ENCODE data around the gene RPS18. TPM values are rescaled to one million over a fixed set of nuclear protein-coding genes. Genes with fewer than 3 reads are reported as not detected.

The RPS18 gene
- total RNA-seq, 2 experiments from 2014 or later, result 4,317 to 7,191 TPM

DNA sequence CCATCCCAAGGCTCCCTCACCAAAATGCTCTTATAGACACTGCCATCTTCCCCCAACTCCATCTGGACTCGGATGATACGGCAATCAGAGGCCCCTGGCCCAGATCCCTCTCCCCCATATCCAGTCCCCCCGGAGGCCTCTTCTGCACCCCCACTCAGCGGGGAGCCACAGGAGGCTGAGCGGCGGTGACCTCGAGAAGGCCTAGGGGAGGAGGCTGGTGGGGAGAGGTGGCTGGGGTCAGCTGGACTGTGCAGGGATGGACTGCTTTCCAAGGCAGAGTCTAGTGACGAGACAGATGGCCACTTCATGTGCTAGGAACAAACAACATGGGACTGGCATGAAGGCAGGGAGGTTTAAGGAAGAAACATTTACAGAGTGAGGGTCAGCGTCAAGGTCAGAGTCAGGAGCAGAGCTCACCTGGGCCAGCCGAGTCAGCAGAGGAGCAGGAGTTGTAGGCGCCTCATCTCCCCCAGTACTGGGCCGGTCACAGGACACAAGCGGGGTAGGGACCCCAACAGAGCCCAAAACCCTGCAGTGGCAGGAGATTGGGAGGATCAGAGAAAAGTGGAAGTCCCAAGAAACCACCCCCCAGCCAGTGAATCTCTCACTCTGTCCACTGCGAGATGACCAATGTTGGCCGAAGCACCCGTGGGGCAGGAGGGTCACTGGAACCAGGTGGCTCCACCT lies 21.3 kb downstream of the RPS18 start:
- no peaks in the 10 kb centered on the region for H3K9me3 ChIP-seq (ENCODE audit: low read length)
- H3K36me3 ChIP-seq (ENCODE audit: insufficient read depth, low read length), result peaks cover 57% of the 10 kb centered on the region
- H3K9me2 ChIP-seq (ENCODE audit: insufficient read depth, low read length), result no peaks in the 10 kb centered on the region
- H3K4me1 ChIP-seq (ENCODE audit: insufficient read depth, low read length, poor library complexity, severe bottlenecking), result peaks cover 28% of the 10 kb centered on the region
- POLR2A ChIA-PET, result no interaction called here
- no peak for DNase-seq (ENCODE audit: low spot score)
- H3K27ac ChIP-seq (ENCODE audit: low read depth, low read length, poor library complexity, severe bottlenecking), result no peak overlapping the region
- TF ChIP-seq EZH2phosphoT487 (IDR thresholded peaks at IDR 0.05; ENCODE audit: borderline replicate concordance, low read depth, low read length), result no peak
- TF ChIP-seq, protein P1, sequence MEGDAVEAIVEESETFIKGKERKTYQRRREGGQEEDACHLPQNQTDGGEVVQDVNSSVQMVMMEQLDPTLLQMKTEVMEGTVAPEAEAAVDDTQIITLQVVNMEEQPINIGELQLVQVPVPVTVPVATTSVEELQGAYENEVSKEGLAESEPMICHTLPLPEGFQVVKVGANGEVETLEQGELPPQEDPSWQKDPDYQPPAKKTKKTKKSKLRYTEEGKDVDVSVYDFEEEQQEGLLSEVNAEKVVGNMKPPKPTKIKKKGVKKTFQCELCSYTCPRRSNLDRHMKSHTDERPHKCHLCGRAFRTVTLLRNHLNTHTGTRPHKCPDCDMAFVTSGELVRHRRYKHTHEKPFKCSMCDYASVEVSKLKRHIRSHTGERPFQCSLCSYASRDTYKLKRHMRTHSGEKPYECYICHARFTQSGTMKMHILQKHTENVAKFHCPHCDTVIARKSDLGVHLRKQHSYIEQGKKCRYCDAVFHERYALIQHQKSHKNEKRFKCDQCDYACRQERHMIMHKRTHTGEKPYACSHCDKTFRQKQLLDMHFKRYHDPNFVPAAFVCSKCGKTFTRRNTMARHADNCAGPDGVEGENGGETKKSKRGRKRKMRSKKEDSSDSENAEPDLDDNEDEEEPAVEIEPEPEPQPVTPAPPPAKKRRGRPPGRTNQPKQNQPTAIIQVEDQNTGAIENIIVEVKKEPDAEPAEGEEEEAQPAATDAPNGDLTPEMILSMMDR (conservative IDR thresholded peaks at IDR 0.05; ENCODE audit: low read length), result no peak
- no peak overlapping the region for H3K4me3 ChIP-seq (ENCODE audit: low read depth, low read length, poor library complexity, severe bottlenecking)
- H3K79me2 ChIP-seq (ENCODE audit: insufficient read depth, low read depth, low read length), result peaks cover 22% of the 10 kb centered on the region; the same call in 1 of the 2 replicates
- BruUV-seq (replicated peaks), result no TSS peak
- H3K4me2 ChIP-seq (ENCODE audit: low read length), result no peak overlapping the region
- no peak overlapping the region for H2AFZ ChIP-seq (ENCODE audit: low read length)
- CTCF ChIA-PET (ENCODE audit: unreplicated experiment), result no interaction called here
- no peaks in the 10 kb centered on the region for H4K20me1 ChIP-seq (ENCODE audit: insufficient read depth, low read length)
- intact Hi-C loops (cut with micrococcal nuclease; ENCODE audit: unreplicated experiment), result no loop called here

- H3K36me3 ChIP-seq (ENCODE audit: insufficient read depth, low read length), result peaks cover 57% of the 10 kb centered on the region
- no peaks in the 10 kb centered on the region for H3K9me2 ChIP-seq (ENCODE audit: insufficient read depth, low read length)
- H3K79me2 ChIP-seq (ENCODE audit: insufficient read depth, low read depth, low read length), result peaks cover 15% of the 10 kb centered on the region; the same call in 1 of the 2 replicates
- no peak for DNase-seq (ENCODE audit: low spot score)
- no peak overlapping the region for H3K27ac ChIP-seq (ENCODE audit: low read depth, low read length, poor library complexity, severe bottlenecking)
- peaks cover 26% of the 10 kb centered on the region for H3K4me1 ChIP-seq (ENCODE audit: insufficient read depth, low read length, poor library complexity, severe bottlenecking)
- no peak overlapping the region for H3K4me2 ChIP-seq (ENCODE audit: low read length)
- no peaks in the 10 kb centered on the region for H3K9me3 ChIP-seq (ENCODE audit: low read length)
- H3K4me3 ChIP-seq (ENCODE audit: low read depth, low read length, poor library complexity, severe bottlenecking), result no peak overlapping the region
- POLR2A ChIA-PET, result interaction anchor here (0.6 kb wide), 1 partner anchor 39 kb away, joined by 4 read pairs; no protein-coding TSS in a partner anchor
- no peak for TF ChIP-seq EZH2phosphoT487 (IDR thresholded peaks at IDR 0.05; ENCODE audit: borderline replicate concordance, low read depth, low read length)
- TF ChIP-seq, protein P1 (conservative IDR thresholded peaks at IDR 0.05; ENCODE audit: low read length), result no peak
- no TSS peak for BruUV-seq (replicated peaks)
- H2AFZ ChIP-seq (ENCODE audit: low read length), result no peak overlapping the region
- CTCF ChIA-PET (ENCODE audit: unreplicated experiment), result no interaction called here
- no peaks in the 10 kb centered on the region for H4K20me1 ChIP-seq (ENCODE audit: insufficient read depth, low read length)
- intact Hi-C loops (cut with micrococcal nuclease; ENCODE audit: unreplicated experiment), result no loop called here
These were observed 22.4 kb downstream of the RPS18 start for GRCh38 chr6:33294086-33294823.
